Trophoblast cell (in vitro differentiated cells and primary cell): Measurements from ENCODE around the gene KLHL26.
A peak's percentile ranks its signal among the peaks of the same experiment; 100 is the strongest.

Experiments used
- DNase-seq, 2 donors: peaks; one replicate each; pipeline ENCODE4 v3.0.0-alpha.2; 2016
- H2AFZ ChIP-seq: 2 replicates; pipeline ENCODE4 v1.6.1; 2013; ENCODE audit warnings: low read length, moderate library complexity, mild to moderate bottlenecking; ENCODE audit not compliant: insufficient read depth, poor library complexity
- H2AK5ac ChIP-seq: 2 replicates; pipeline ENCODE4 v1.6.1; 2013; ENCODE audit warnings: mild to moderate bottlenecking, low read length
- H2BK120ac ChIP-seq: 2 replicates; pipeline ENCODE4 v1.6.1; 2013; ENCODE audit warnings: low read length, mild to moderate bottlenecking, moderate library complexity; ENCODE audit not compliant: insufficient read depth, poor library complexity
- H2BK12ac ChIP-seq: 2 replicates; pipeline ENCODE4 v1.6.1; 2013; ENCODE audit warnings: mild to moderate bottlenecking, low read length, moderate library complexity
- H2BK5ac ChIP-seq: 2 replicates; pipeline ENCODE4 v1.6.1; 2013; ENCODE audit warnings: low read length, low read depth, moderate library complexity, mild to moderate bottlenecking; ENCODE audit not compliant: poor library complexity
- H3K14ac ChIP-seq: 2 replicates; pipeline ENCODE4 v1.6.1; 2013; ENCODE audit warnings: mild to moderate bottlenecking, low read length
- H3K18ac ChIP-seq: 2 replicates; pipeline ENCODE4 v1.6.1; 2013; ENCODE audit warnings: mild to moderate bottlenecking, low read length
- H3K23ac ChIP-seq: 2 replicates; pipeline ENCODE4 v1.6.1; 2013; ENCODE audit warnings: low read length
- H3K27ac ChIP-seq: 2 replicates; pipeline ENCODE4 v1.5.1; 2013; ENCODE audit warnings: low read depth, mild to moderate bottlenecking, inconsistent platforms, low read length, moderate library complexity
- H3K27me3 ChIP-seq: 2 replicates; pipeline ENCODE4 v1.6.1; 2013; ENCODE audit warnings: inconsistent platforms, mild to moderate bottlenecking, low read length, moderate library complexity; ENCODE audit not compliant: insufficient read depth
- H3K36me3 ChIP-seq, 2 experiments: 1 replicate in 1 of 2; 2 replicates in 1 of 2; pipeline ENCODE4 v1.6.1; 2013; ENCODE audit warnings: low read length in 2 of 2, mild to moderate bottlenecking in 2 of 2, moderate library complexity in 1 of 2; ENCODE audit not compliant: insufficient read depth in 2 of 2, control insufficient read depth in 1 of 2
- H3K4ac ChIP-seq: 2 replicates; pipeline ENCODE4 v1.6.1; 2013; ENCODE audit warnings: low read depth, mild to moderate bottlenecking, low read length, moderate library complexity
- H3K4me1 ChIP-seq, 2 experiments: 1 replicate in 1 of 2; 2 replicates in 1 of 2; pipeline ENCODE4 v1.6.1; 2013; ENCODE audit warnings: low read length in 2 of 2, mild to moderate bottlenecking in 2 of 2, moderate library complexity in 1 of 2; ENCODE audit not compliant: insufficient read depth in 2 of 2, control insufficient read depth in 1 of 2
- H3K4me2 ChIP-seq: 2 replicates; pipeline ENCODE4 v1.6.1; 2013; ENCODE audit warnings: inconsistent platforms, mild to moderate bottlenecking, low read length, moderate library complexity
- H3K4me3 ChIP-seq: 2 replicates; pipeline ENCODE4 v1.5.1; 2013; ENCODE audit warnings: mild to moderate bottlenecking, low read depth, low read length, inconsistent platforms
- H3K79me1 ChIP-seq: one replicate; pipeline ENCODE4 v1.6.1; 2013; ENCODE audit warnings: low read length
- H3K79me2 ChIP-seq: 2 replicates; pipeline ENCODE4 v1.6.1; 2013; ENCODE audit warnings: low read length, mild to moderate bottlenecking; ENCODE audit not compliant: control insufficient read depth, insufficient read depth, poor library complexity
- H3K9ac ChIP-seq: 2 replicates; pipeline ENCODE4 v1.6.1; 2013; ENCODE audit warnings: mild to moderate bottlenecking, low read length
- H3K9me3 ChIP-seq: 2 replicates; pipeline ENCODE4 v1.6.1; 2013; ENCODE audit warnings: low read depth, mild to moderate bottlenecking, control low read depth, inconsistent platforms, low read length; ENCODE audit not compliant: insufficient read depth
- H4K12ac ChIP-seq: 2 replicates; pipeline ENCODE4 v1.6.1; 2013; ENCODE audit warnings: low read depth, mild to moderate bottlenecking, low read length, moderate library complexity
- H4K8ac ChIP-seq: 2 replicates; pipeline ENCODE4 v1.6.1; 2013; ENCODE audit warnings: low read depth, mild to moderate bottlenecking, low read length, moderate library complexity
- H4K91ac ChIP-seq: one replicate; pipeline ENCODE4 v1.6.1; 2013; ENCODE audit warnings: low read depth, mild to moderate bottlenecking, low read length, moderate library complexity
- WGBS: extraction: QIAGEN DNeasy Blood & Tissue Kit; methylation state at CpG from one replicate; pipeline ENCODE4 v1.1.7; 2013; ENCODE audit warnings: missing lambda C conversion rate; ENCODE audit not compliant: insufficient read length, insufficient coverage; ENCODE audit errors: extremely low coverage; 5-methylcytosine and 5-hydroxymethylcytosine counted together

KLHL26 gene

DNA sequence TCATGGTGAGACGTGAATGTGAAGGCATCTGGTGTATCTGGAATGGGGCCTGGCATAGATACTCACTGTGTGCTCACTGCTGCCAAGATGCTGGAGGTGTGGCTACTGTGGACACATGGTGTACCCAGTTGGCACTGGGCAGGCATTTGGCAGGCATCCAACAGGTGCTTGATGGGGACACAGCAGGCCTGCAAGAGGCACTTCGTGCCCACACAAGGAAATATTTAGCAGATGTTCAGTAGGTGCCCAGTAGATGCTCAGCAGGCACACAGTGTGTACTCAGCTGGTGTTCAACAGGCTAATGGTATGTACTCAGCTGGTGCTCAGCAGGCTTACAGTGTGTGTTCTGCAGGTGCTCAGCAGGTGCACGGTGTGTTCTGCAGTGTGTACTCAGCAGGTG, 60.9 kb downstream of the KLHL26 start:
- H2BK120ac ChIP-seq, result no peak overlapping the region
- H3K14ac ChIP-seq, result no peak overlapping the region
- no peak for DNase-seq
- no peak overlapping the region for H4K12ac ChIP-seq
- no peak overlapping the region for H3K18ac ChIP-seq
- H3K27me3 ChIP-seq, result no peaks in the 10 kb centered on the region
- no peak overlapping the region for H2BK12ac ChIP-seq
- H3K79me2 ChIP-seq, result no peaks in the 10 kb centered on the region
- H3K23ac ChIP-seq, result no peak overlapping the region
- no peaks in the 10 kb centered on the region for H3K79me1 ChIP-seq
- no peak overlapping the region for H4K8ac ChIP-seq
- no peaks in the 10 kb centered on the region for H3K36me3 ChIP-seq
- H3K4me1 ChIP-seq, result peaks cover 0 to 5% of the 10 kb centered on the region in 2 experiments
- H4K91ac ChIP-seq, result no peak overlapping the region
- no peak overlapping the region for H3K9ac ChIP-seq
- no peak overlapping the region for H3K4me2 ChIP-seq
- no peak overlapping the region for H2AFZ ChIP-seq
- H3K9me3 ChIP-seq, result peaks cover 6% of the 10 kb centered on the region
- H3K4me3 ChIP-seq, result no peak overlapping the region
- no CpG with 5 or more reads among the region's 3 CpGs for WGBS
- H2BK5ac ChIP-seq, result no peak overlapping the region
- no peak overlapping the region for H3K4ac ChIP-seq
- no peak overlapping the region for H3K27ac ChIP-seq
- no peak overlapping the region for H2AK5ac ChIP-seq

DNA sequence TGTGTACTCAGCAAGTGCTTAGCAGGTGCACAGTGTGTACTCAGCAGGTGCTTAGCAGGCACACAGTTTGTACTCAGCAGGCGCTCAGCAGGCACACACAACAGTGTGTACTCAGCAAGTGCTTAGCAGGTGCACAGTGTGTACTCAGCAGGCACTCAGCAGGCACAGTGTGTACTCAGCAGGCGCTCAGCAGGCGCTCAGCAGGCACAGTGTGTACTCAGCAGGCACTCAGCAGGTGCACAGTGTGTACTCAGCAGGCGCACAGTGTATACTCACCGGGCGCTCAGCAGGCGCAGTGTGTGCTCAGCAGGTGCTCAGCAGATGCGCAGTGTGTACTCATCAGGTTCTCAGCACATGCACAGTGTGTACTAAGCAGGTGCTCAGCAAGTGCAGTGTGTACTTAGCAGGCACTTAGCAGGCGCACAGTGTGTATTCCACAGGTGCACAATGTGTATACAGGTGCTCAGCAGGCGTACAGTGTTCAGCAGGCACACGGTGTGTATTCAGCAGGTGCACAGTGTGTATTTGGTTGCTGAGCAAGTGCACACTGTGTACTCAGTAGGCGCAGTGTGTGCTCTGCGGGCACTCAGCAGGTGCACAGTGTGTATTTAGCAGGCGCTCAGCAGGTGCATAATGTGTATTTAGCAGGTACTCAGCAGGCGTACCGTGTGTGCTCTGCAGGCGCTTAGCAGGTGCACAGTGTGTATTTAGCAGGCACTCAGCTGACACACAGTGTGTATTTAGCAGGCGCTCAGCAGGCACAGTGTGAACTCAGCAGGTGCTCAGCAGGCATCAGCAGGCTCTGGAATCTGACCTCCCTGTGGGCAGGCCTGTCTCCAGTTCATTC, 61.7 kb downstream of the KLHL26 start:
- Histone ChIP-seq H3K36me3 (no peaks in the 10 kb centered on the region), H4K8ac (no peak overlapping the region), H3K27ac (no peak overlapping the region), H3K4me1 (peaks cover 0 to 5% of the 10 kb centered on the region in 2 experiments), H3K4ac (no peak overlapping the region), H3K9ac (peak overlapping the region; percentile 7), H4K91ac (no peak overlapping the region), H2BK120ac (no peak overlapping the region), H2BK5ac (no peak overlapping the region), H3K4me2 (no peak overlapping the region), H2BK12ac (no peak overlapping the region), H4K12ac (no peak overlapping the region), H3K79me1 (no peaks in the 10 kb centered on the region), H3K23ac (no peak overlapping the region), H3K18ac (no peak overlapping the region), H3K27me3 (no peaks in the 10 kb centered on the region), H2AK5ac (no peak overlapping the region), H2AFZ (no peak overlapping the region), H3K9me3 (peaks cover 6% of the 10 kb centered on the region), H3K14ac (no peak overlapping the region), H3K79me2 (no peaks in the 10 kb centered on the region), H3K4me3 (no peak overlapping the region)
- no CpG with 5 or more reads among the region's 18 CpGs for WGBS
- no peak for DNase-seq

DNA sequence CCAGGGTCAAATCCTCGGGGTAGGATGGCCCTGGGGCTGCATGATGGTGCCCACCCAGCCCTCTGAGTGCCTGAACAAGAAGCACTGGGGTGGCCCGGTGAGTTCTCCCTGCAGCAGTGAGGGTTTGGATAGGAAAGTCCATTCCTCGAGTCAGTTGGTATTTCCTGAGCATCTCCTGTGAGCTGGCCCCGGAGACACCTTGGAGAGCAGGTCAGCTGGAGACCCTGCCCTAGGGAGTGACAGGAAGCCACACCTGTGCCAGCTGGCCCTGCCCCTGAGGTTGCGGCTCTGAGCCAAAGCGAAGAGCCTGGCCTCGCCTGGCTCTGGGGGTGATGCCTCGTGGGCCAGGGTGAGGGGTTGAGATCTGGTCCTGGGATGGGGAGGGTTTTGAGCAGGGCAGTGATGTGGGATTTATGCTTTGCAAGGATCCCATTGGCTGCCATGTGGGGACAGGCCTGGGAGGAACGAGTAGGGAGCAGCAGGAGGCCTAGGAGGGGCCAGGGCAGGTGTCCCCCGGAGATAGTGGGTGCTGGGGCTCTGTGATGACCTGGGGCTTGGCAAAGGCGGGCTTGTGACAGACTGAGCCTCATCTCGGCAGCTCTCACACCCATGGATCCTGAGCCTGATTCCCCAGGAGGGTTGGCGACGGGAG, 62.7 kb downstream of the KLHL26 start:
- Histone ChIP-seq H2BK12ac (no peak overlapping the region), H4K91ac (no peak overlapping the region), H3K23ac (no peak overlapping the region), H3K79me1 (no peaks in the 10 kb centered on the region), H3K4ac (no peak overlapping the region), H3K27me3 (no peaks in the 10 kb centered on the region), H2BK120ac (no peak overlapping the region), H4K8ac (no peak overlapping the region), H4K12ac (no peak overlapping the region), H3K4me2 (no peak overlapping the region), H3K9ac (no peak overlapping the region), H2BK5ac (no peak overlapping the region), H3K79me2 (no peaks in the 10 kb centered on the region), H2AFZ (no peak overlapping the region), H3K27ac (no peak overlapping the region), H3K18ac (no peak overlapping the region), H3K4me1 (peaks cover 0 to 5% of the 10 kb centered on the region in 2 experiments), H3K4me3 (no peak overlapping the region), H3K9me3 (peaks cover 6% of the 10 kb centered on the region), H3K36me3 (no peaks in the 10 kb centered on the region), H3K14ac (no peak overlapping the region), H2AK5ac (no peak overlapping the region)
- DNase-seq, result no peak
- WGBS, result no CpG with 5 or more reads among the region's 14 CpGs

DNA sequence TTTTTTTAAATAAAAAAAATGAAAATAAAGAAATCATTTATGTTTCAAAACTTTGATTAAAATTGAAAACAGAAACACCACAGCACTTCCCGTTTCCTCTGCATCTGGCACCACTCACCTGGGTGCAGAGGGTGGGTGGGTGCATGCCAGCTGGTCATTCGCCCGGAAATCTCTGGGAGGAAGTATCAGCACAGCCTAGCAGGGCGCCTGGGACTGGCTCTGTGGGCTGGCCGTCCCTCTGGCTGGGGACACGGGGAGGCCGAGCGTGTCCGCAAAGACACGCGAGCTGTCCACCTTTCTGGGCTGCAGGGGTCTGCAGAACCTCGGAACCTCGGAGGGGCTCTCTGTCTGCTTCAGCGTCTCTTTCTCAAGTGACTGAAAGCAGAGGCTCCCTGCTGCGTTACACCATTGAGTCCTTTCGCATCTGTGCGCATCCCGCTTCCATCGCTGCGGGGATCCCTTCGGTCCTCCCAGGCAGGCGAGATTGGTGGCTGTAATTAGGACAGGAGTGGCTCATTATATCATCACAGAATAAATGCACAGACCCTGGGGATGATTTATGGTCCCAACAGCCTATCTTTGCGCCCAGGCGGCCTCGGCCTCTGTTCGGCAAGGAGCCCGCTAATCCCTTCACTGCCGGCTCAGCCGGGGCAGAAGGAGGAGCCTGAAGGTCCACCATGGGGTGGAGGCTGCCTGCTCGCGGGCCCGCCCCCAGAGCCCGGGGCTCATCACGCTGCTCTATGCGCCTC, 63.8 kb downstream of the KLHL26 start:
- Histone ChIP-seq H3K27ac (no peak overlapping the region), H3K79me1 (no peaks in the 10 kb centered on the region), H3K79me2 (no peaks in the 10 kb centered on the region), H3K14ac (no peak overlapping the region), H3K27me3 (no peaks in the 10 kb centered on the region), H2AK5ac (no peak overlapping the region), H3K4ac (no peak overlapping the region), H3K9ac (no peak overlapping the region), H3K4me3 (peak overlapping the region; percentile 41), H4K12ac (no peak overlapping the region), H2BK5ac (no peak overlapping the region), H3K23ac (no peak overlapping the region), H2BK120ac (no peak overlapping the region), H2BK12ac (no peak overlapping the region), H3K4me1 (peaks cover 0 to 5% of the 10 kb centered on the region in 2 experiments), H3K36me3 (no peaks in the 10 kb centered on the region), H4K8ac (no peak overlapping the region), H3K4me2 (peak overlapping the region; percentile 66), H4K91ac (no peak overlapping the region), H2AFZ (no peak overlapping the region), H3K9me3 (peaks cover 6% of the 10 kb centered on the region), H3K18ac (no peak overlapping the region)
- WGBS, result no CpG with 5 or more reads among the region's 35 CpGs
- DNase-seq, result peak in 1 of 2 donors; percentile 39
